GM18508 (cell line): ENCODE results near the gene CAMK2A.

Experiments
- ATAC-seq: cut with Tn5 transposase; IDR thresholded peaks from one replicate; pipeline ENCODE4 v1.9.1; 2021; ENCODE audit warnings: moderate number of reproducible peaks; ENCODE audit not compliant: insufficient read depth, unreplicated experiment

Gene CAMK2A

GRCh38 chr5:150178262-150178661 is 111.3 kb downstream of the CAMK2A start:
- ATAC-seq: no peak

- no peak for ATAC-seq
These were observed 111.9 kb downstream of the CAMK2A start for GRCh38 chr5:150177721-150178120.

- no peak for ATAC-seq
These were observed 112.7 kb downstream of the CAMK2A start for GRCh38 chr5:150176745-150177477.

- no peak for ATAC-seq
These were observed 114.0 kb downstream of the CAMK2A start for GRCh38 chr5:150175536-150175935.

GRCh38 chr5:150175076-150175475 is 114.5 kb downstream of the CAMK2A start:
- ATAC-seq: no peak

GRCh38 chr5:150174285-150174684 is 115.3 kb downstream of the CAMK2A start:
- ATAC-seq: no peak

- ATAC-seq: no peak
These were observed 116.4 kb downstream of the CAMK2A start for GRCh38 chr5:150173161-150173560.

GRCh38 chr5:150172556-150172955 is 117.0 kb downstream of the CAMK2A start:
- ATAC-seq: no peak

GRCh38 chr5:150172145-150172544 is 117.4 kb downstream of the CAMK2A start:
- ATAC-seq: no peak
